Type B pancreatic cell (in vitro differentiated cells): Measurements from ENCODE around the gene CCRL2. TPM values are rescaled to one million over a fixed set of nuclear protein-coding genes. Genes with fewer than 3 reads are reported as not detected.

Source experiments
- DNase-seq: peaks from one replicate; pipeline ENCODE4 v3.0.0; 2021; ENCODE audit warnings: mixed read lengths; ENCODE audit not compliant: unreplicated experiment; ENCODE audit errors: extremely low spot score
- H3K27ac Mint-ChIP-seq: 2 replicates; pipeline ENCODE4 v1.8.0; 2021; ENCODE audit warnings: mild to moderate bottlenecking, mixed read lengths
- H3K27me3 Mint-ChIP-seq: 2 replicates; pipeline ENCODE4 v1.8.0; 2021; ENCODE audit warnings: mixed read lengths
- H3K36me3 Mint-ChIP-seq: 2 replicates; pipeline ENCODE4 v1.8.0; 2021; ENCODE audit warnings: mixed read lengths
- H3K4me1 Mint-ChIP-seq: one replicate; pipeline ENCODE4 v1.8.0; 2021; ENCODE audit warnings: mixed read lengths; ENCODE audit not compliant: unreplicated experiment
- H3K4me3 Mint-ChIP-seq: 2 replicates; pipeline ENCODE4 v1.8.0; 2021; ENCODE audit warnings: mild to moderate bottlenecking, mixed read lengths
- H3K9me3 Mint-ChIP-seq: 2 replicates; pipeline ENCODE4 v1.8.0; 2021; ENCODE audit warnings: mixed read lengths
- CTCF ChIP-seq: fragments of 200-600 bp; sonication (generic); conservative IDR thresholded peaks from 2 replicates; pipeline ENCODE4 v1.5.0; 2021; ENCODE audit warnings: antibody characterized with exemption, mild to moderate bottlenecking
- total RNA-seq: library from RNA; stranded (reverse); gene quantifications from 2 replicates; pipeline ENCODE4 v1.2.1, GENCODE V29; 2021; ENCODE audit warnings: low replicate concordance

CCRL2 gene
- total RNA-seq, 1 donor from 2014 or later, result 0.34 TPM

GRCh38 chr3:46369151-46369550 lies 37.9 kb upstream of the CCRL2 start:
- Mint-ChIP-seq H3K36me3 (no peaks in the 10 kb centered on the region), H3K4me3 (no peak overlapping the region), H3K27ac (no peak overlapping the region), H3K27me3 (peaks cover 41% of the 10 kb centered on the region), H3K4me1 (peaks cover 6% of the 10 kb centered on the region), H3K9me3 (no peaks in the 10 kb centered on the region)
- no peak for DNase-seq
- TF ChIP-seq CTCF, result no peak

GRCh38 chr3:46369675-46370132 lies 37.4 kb upstream of the CCRL2 start:
- Mint-ChIP-seq H3K4me3 (no peak overlapping the region), H3K27ac (no peak overlapping the region), H3K4me1 (peaks cover 6% of the 10 kb centered on the region), H3K9me3 (no peaks in the 10 kb centered on the region), H3K36me3 (no peaks in the 10 kb centered on the region), H3K27me3 (peaks cover 46% of the 10 kb centered on the region)
- no peak for TF ChIP-seq CTCF
- DNase-seq, result no peak

- Mint-ChIP-seq H3K4me1 (peaks cover 6% of the 10 kb centered on the region), H3K9me3 (no peaks in the 10 kb centered on the region), H3K4me3 (no peak within 1 kb of the TSS), H3K36me3 (no peaks in the 10 kb centered on the region), H3K27ac (no peak within 1 kb of the TSS), H3K27me3 (peaks cover 53% of the 10 kb centered on the region)
- DNase-seq, result no peak
- no peak for TF ChIP-seq CTCF
Measured at GRCh38 chr3:46370839-46371518, 36.1 kb upstream of the CCRL2 start, which contains the start of gene CCR5. CCR5 (plus strand) TSS chr3:46370946; CDS start chr3:46372903, 1,957 bp downstream.

- Mint-ChIP-seq H3K36me3 (no peaks in the 10 kb centered on the region), H3K9me3 (no peaks in the 10 kb centered on the region), H3K4me1 (peaks cover 6% of the 10 kb centered on the region), H3K27ac (no peak overlapping the region), H3K4me3 (no peak overlapping the region), H3K27me3 (peaks cover 48% of the 10 kb centered on the region)
- TF ChIP-seq CTCF, result no peak
- no peak for DNase-seq
Measured at GRCh38 chr3:46371519-46372340, 35.3 kb upstream of the CCRL2 start.

- peak; percentile 59 for TF ChIP-seq CTCF
- Mint-ChIP-seq H3K36me3 (no peaks in the 10 kb centered on the region), H3K4me1 (peaks cover 6% of the 10 kb centered on the region), H3K27me3 (peaks cover 48% of the 10 kb centered on the region), H3K9me3 (no peaks in the 10 kb centered on the region), H3K4me3 (no peak overlapping the region), H3K27ac (no peak overlapping the region)
- DNase-seq, result no peak
Measured at GRCh38 chr3:46372492-46373359, 34.3 kb upstream of the CCRL2 start.
